PC-9 (cell line): ENCODE results near the gene STK16. TPM values are rescaled to one million over a fixed set of nuclear protein-coding genes. Genes with fewer than 3 reads are reported as not detected.
A peak's percentile ranks its signal among the peaks of the same experiment; 100 is the strongest.

ENCODE experiments used
- BruUV-seq: library from RNA; stranded (reverse); fragments of 400-500 nt; replicated peaks from 2 replicates; lab custom pipeline; 2021; lab: Mats Ljungman, UMichigan
- CTCF ChIA-PET: fragments of 300-600 bp; sonication (Branson Sonifier 250); formaldehyde crosslinking; loops from one replicate; lab custom pipeline; 2022; ENCODE audit warnings: antibody characterized with exemption; lab: Charles Lee
- POLR2A ChIA-PET: fragments of 300-600 bp; sonication (Branson Sonifier 250); formaldehyde crosslinking; loops from one replicate; lab custom pipeline; 2022; ENCODE audit warnings: antibody characterized with exemption; ENCODE audit not compliant: unreplicated experiment; lab: Charles Lee
- DNase-seq, 2 experiments: peaks; one replicate each; pipeline versions ENCODE4 v3.0.0 to v3.0.0-alpha.2; 2015 to 2022; ENCODE audit warnings: mixed read lengths in 1 of 2
- H2AFZ ChIP-seq: fragments of 200-600 bp; sonication (generic); 2 replicates; pipeline ENCODE4 v1.8.1; 2017; ENCODE audit warnings: antibody characterized with exemption
- H3F3A ChIP-seq: fragments of 200-600 bp; sonication (generic); 2 replicates; pipeline ENCODE4 v1.8.1; 2017; ENCODE audit warnings: antibody characterized with exemption, mild to moderate bottlenecking, low read depth; ENCODE audit not compliant: insufficient read depth
- H3K27ac ChIP-seq: fragments of 200-600 bp; sonication (generic); 2 replicates; pipeline ENCODE4 v1.6.1; 2016; ENCODE audit warnings: mixed run types
- H3K27me3 ChIP-seq: fragments of 200-600 bp; sonication (generic); 2 replicates; pipeline ENCODE4 v1.6.1; 2016; ENCODE audit warnings: low read depth, mixed run types; ENCODE audit not compliant: insufficient read depth
- H3K36me3 ChIP-seq: fragments of 200-600 bp; sonication (generic); 2 replicates; pipeline ENCODE4 v1.6.1; 2016; ENCODE audit warnings: low read depth, mixed run types
- H3K4me1 ChIP-seq: fragments of 200-600 bp; sonication (generic); replicated peaks from 2 replicates; pipeline ENCODE4 v1.6.1; 2016; ENCODE audit warnings: mixed run types; ENCODE audit not compliant: insufficient read depth
- H3K4me2 ChIP-seq: fragments of 200-600 bp; sonication (generic); 2 replicates; pipeline ENCODE4 v1.6.1; 2017; ENCODE audit warnings: mixed run types
- H3K4me3 ChIP-seq: fragments of 200-600 bp; sonication (generic); 2 replicates; pipeline ENCODE4 v1.6.1; 2016; ENCODE audit warnings: mixed run types
- H3K79me2 ChIP-seq: fragments of 200-600 bp; sonication (generic); 2 replicates; pipeline ENCODE4 v1.6.1; 2017; ENCODE audit warnings: low read depth, mixed run types
- H3K9me2 ChIP-seq: fragments of 200-600 bp; sonication (generic); 2 replicates; pipeline ENCODE4 v1.8.1; 2017; ENCODE audit warnings: mild to moderate bottlenecking; ENCODE audit not compliant: insufficient read depth
- H3K9me3 ChIP-seq: fragments of 200-600 bp; sonication (generic); 2 replicates; pipeline ENCODE4 v1.8.1; 2016; ENCODE audit warnings: low read depth; ENCODE audit not compliant: insufficient read depth
- H4K20me1 ChIP-seq: fragments of 200-600 bp; sonication (generic); 2 replicates; pipeline ENCODE4 v1.8.1; 2017; ENCODE audit not compliant: insufficient read depth
- CTCF ChIP-seq: fragments of 200-600 bp; sonication (generic); conservative IDR thresholded peaks from 2 replicates; pipeline ENCODE4 v1.6.1; 2017; ENCODE audit warnings: mixed run types, antibody characterized with exemption, mild to moderate bottlenecking, moderate library complexity
- EZH2 ChIP-seq: fragments of 200-600 bp; sonication (generic); IDR thresholded peaks from 2 replicates; pipeline ENCODE4 v1.8.0; 2017; ENCODE audit warnings: antibody characterized with exemption, low read depth
- intact Hi-C: fragments of 100-400 bp; cut with micrococcal nuclease; formaldehyde crosslinking; loops from one replicate; pipeline ENCODE4 v1.10.0; 2022; ENCODE audit not compliant: unreplicated experiment
- total RNA-seq: library from RNA; stranded (reverse); gene quantifications from 2 replicates; pipeline ENCODE4 v1.2.3, GENCODE V29; 2021

STK16 gene
- total RNA-seq, 1 experiment from 2014 or later, result 39.6 TPM

- H2AFZ ChIP-seq, result no peak overlapping the region
- TF ChIP-seq EZH2 (no peak), CTCF (no peak)
- CTCF ChIA-PET, result interaction anchor here (0.5 kb wide), 1 partner anchor 55 kb away, joined by 3 read pairs; no protein-coding TSS in a partner anchor
- no peak for DNase-seq
- H3K36me3 ChIP-seq, result no peaks in the 10 kb centered on the region
- no peak overlapping the region for H3K4me2 ChIP-seq
- H3K4me1 ChIP-seq, result peaks cover 13% of the 10 kb centered on the region
- H3F3A ChIP-seq, result peaks cover 16% of the 10 kb centered on the region; the same call in 1 of the 2 replicates
- H3K27ac ChIP-seq, result no peak overlapping the region
- H3K79me2 ChIP-seq, result peaks cover 7% of the 10 kb centered on the region
- BruUV-seq, result no TSS peak
- intact Hi-C loops, result no loop called here
- no peaks in the 10 kb centered on the region for H3K9me3 ChIP-seq
- no peaks in the 10 kb centered on the region for H3K27me3 ChIP-seq
- POLR2A ChIA-PET, result interaction anchor here (0.6 kb wide), 1 partner anchor 150 kb away, joined by 4 read pairs; no protein-coding TSS in a partner anchor
- no peaks in the 10 kb centered on the region for H4K20me1 ChIP-seq
- no peaks in the 10 kb centered on the region for H3K9me2 ChIP-seq
- no peak overlapping the region for H3K4me3 ChIP-seq
Observed at GRCh38 chr2:219214786-219215185, 30.5 kb upstream of the STK16 start.

- DNase-seq, result no peak
- Histone ChIP-seq H3K36me3 (no peaks in the 10 kb centered on the region), H3K9me2 (no peaks in the 10 kb centered on the region), H3K27me3 (no peaks in the 10 kb centered on the region), H3F3A (peaks cover 16% of the 10 kb centered on the region; the same call in 1 of the 2 replicates), H4K20me1 (no peaks in the 10 kb centered on the region), H2AFZ (no peak overlapping the region), H3K79me2 (peaks cover 7% of the 10 kb centered on the region), H3K4me1 (peaks cover 13% of the 10 kb centered on the region), H3K9me3 (no peaks in the 10 kb centered on the region), H3K27ac (no peak overlapping the region), H3K4me2 (no peak overlapping the region), H3K4me3 (no peak overlapping the region)
- no peak for TF ChIP-seq CTCF
- TF ChIP-seq EZH2, result no peak
- POLR2A ChIA-PET, result no interaction called here
- BruUV-seq, result no TSS peak
- CTCF ChIA-PET, result interaction anchor here (0.5 to 0.6 kb wide), 2 partner anchors 9 to 32 kb away, joined by 3 read pairs; partner anchors contain the start of gene ZFAND2B
- intact Hi-C loops, result no loop called here
Observed at GRCh38 chr2:219215871-219216534, 29.3 kb upstream of the STK16 start.

- Histone ChIP-seq H3K4me3 (no peak overlapping the region), H3K9me3 (no peaks in the 10 kb centered on the region), H3F3A (peaks cover 16% of the 10 kb centered on the region; the same call in 1 of the 2 replicates), H3K4me2 (no peak overlapping the region), H3K4me1 (peaks cover 13% of the 10 kb centered on the region), H2AFZ (no peak overlapping the region), H4K20me1 (no peaks in the 10 kb centered on the region), H3K27me3 (no peaks in the 10 kb centered on the region), H3K36me3 (no peaks in the 10 kb centered on the region), H3K9me2 (no peaks in the 10 kb centered on the region), H3K27ac (peak overlapping the region; percentile 90; the same call in 1 of the 2 replicates), H3K79me2 (peaks cover 7% of the 10 kb centered on the region)
- DNase-seq, result no peak
- intact Hi-C loops, result no loop called here
- TF ChIP-seq EZH2, result no peak
- no peak for TF ChIP-seq CTCF
- no TSS peak for BruUV-seq
- POLR2A ChIA-PET, result no interaction called here
- CTCF ChIA-PET, result interaction anchor here (0.5 to 1.3 kb wide), 3 partner anchors 10 to 79 kb away, joined by 3 to 5 read pairs (median 3); partner anchors contain the start of gene ZFAND2B
Observed at GRCh38 chr2:219216535-219216915, 28.8 kb upstream of the STK16 start.
